Muscle layer of duodenum (tissue), 2 donors: ENCODE data around the gene CHD3.

Experiments used
- H3K27ac ChIP-seq: one replicate; pipeline ENCODE4 v1.7.0; 2013; ENCODE audit warnings: mild to moderate bottlenecking, low read length
- H3K27me3 ChIP-seq: one replicate; pipeline ENCODE4 v1.7.0; 2013; ENCODE audit warnings: low read depth, mild to moderate bottlenecking, control low read depth, low read length
- H3K36me3 ChIP-seq, 2 donors: one replicate each; pipeline ENCODE4 v1.7.0; 2013; ENCODE audit warnings: low read length in 2 of 2, control low read depth in 1 of 2, mild to moderate bottlenecking in 1 of 2; ENCODE audit not compliant: insufficient read depth in 2 of 2, control insufficient read depth in 1 of 2
- H3K4me1 ChIP-seq, 2 donors: one replicate each; pipeline ENCODE4 v1.7.0; 2013; ENCODE audit warnings: low read length in 2 of 2, mild to moderate bottlenecking in 2 of 2, control low read depth in 1 of 2, moderate library complexity in 1 of 2; ENCODE audit not compliant: insufficient read depth in 2 of 2, control insufficient read depth in 1 of 2
- H3K4me3 ChIP-seq, 2 donors: one replicate each; pipeline ENCODE4 v1.7.0; 2013; ENCODE audit warnings: low read length in 2 of 2, low read depth in 1 of 2, mild to moderate bottlenecking in 1 of 2
- H3K9me3 ChIP-seq, 2 donors: one replicate each; pipeline ENCODE4 v1.7.0; 2013; ENCODE audit warnings: low read length in 2 of 2, control low read depth in 1 of 2, mild to moderate bottlenecking in 1 of 2; ENCODE audit not compliant: control insufficient read depth in 1 of 2
- donor health status: healthy.

The CHD3 gene

DNA sequence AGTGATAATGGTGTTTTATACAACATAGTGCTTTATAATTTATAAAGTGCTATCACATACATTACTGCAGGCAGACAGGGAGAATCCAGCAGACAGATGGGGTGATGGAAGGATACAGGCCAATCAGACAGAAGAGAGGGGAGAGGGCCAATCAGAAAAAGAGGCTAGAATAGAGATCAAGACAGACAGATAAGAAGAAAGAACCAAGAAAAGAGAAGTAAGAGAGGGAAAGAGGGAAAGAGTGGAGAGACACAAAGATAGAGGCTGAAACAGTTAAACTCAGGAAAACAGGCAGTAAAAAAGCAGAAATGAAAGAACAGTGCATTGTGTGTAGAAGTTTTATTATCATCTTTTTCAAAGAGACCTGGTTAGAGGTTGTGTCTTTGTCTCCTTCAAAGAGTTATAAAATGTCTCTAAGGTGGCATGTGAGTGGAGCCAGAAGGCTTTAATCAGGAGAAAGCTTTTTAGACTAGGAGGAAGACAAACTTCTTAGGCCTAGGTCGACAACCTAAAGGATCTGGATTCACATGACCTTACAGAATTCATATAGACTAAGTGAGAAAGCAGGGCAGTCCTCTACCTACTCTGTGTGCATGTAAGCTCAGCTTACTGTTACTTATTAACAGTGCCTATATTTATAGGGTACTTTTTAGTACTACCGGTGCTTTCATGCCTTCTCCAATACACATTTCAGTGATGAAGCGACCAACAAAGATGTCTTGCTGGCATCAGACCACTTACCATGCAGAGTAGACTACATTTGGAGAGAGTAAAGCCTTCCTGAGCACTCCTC is 8.3 kb upstream of the CHD3 start:
- Histone ChIP-seq H3K27me3 (no peaks in the 10 kb centered on the region), H3K27ac (no peak overlapping the region), H3K4me1 (peaks cover 19 to 27% of the 10 kb centered on the region in 2 donors), H3K4me3 (no peak overlapping the region), H3K9me3 (no peaks in the 10 kb centered on the region), H3K36me3 (peaks cover 10 to 11% of the 10 kb centered on the region in 2 donors)

GRCh38 chr17:7881276-7882054 is 7.1 kb upstream of the CHD3 start:
- Histone ChIP-seq H3K27me3 (no peaks in the 10 kb centered on the region), H3K9me3 (no peaks in the 10 kb centered on the region), H3K4me1 (peaks cover 21 to 32% of the 10 kb centered on the region in 2 donors), H3K4me3 (no peak overlapping the region), H3K36me3 (peaks cover 9 to 10% of the 10 kb centered on the region in 2 donors), H3K27ac (peak overlapping the region; percentile 6)

DNA sequence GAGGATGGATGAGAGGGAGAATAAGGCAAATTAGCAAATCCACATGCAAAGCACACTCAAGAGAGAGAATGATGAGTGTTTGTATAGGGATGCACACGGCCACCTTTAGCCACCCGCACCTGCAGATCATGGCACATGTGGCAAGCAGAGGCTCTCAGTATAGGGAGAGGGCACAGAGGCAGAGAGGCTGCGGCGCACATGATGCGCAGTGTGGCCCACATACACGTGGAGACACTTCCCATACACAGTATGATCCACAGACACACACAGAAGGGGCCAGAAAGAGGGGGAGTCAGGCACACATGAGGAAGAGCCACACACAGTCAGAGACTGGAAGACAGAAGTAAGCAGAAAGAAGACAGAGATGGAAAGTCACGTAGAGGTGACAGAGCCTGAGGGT is 6.5 kb upstream of the CHD3 start:
- Histone ChIP-seq H3K9me3 (no peaks in the 10 kb centered on the region), H3K27ac (peak overlapping the region; percentile 6), H3K4me3 (no peak overlapping the region), H3K4me1 (peaks cover 27 to 38% of the 10 kb centered on the region in 2 donors), H3K36me3 (peaks cover 9 to 10% of the 10 kb centered on the region in 2 donors), H3K27me3 (no peaks in the 10 kb centered on the region)

- Histone ChIP-seq H3K36me3 (peaks cover 7 to 9% of the 10 kb centered on the region in 2 donors), H3K27me3 (no peaks in the 10 kb centered on the region), H3K9me3 (no peaks in the 10 kb centered on the region), H3K27ac (peak overlapping the region; percentile 54), H3K4me3 (no peak overlapping the region), H3K4me1 (peaks cover 28 to 44% of the 10 kb centered on the region in 2 donors)
These were observed 6.0 kb upstream of the CHD3 start for GRCh38 chr17:7882629-7883028.

DNA sequence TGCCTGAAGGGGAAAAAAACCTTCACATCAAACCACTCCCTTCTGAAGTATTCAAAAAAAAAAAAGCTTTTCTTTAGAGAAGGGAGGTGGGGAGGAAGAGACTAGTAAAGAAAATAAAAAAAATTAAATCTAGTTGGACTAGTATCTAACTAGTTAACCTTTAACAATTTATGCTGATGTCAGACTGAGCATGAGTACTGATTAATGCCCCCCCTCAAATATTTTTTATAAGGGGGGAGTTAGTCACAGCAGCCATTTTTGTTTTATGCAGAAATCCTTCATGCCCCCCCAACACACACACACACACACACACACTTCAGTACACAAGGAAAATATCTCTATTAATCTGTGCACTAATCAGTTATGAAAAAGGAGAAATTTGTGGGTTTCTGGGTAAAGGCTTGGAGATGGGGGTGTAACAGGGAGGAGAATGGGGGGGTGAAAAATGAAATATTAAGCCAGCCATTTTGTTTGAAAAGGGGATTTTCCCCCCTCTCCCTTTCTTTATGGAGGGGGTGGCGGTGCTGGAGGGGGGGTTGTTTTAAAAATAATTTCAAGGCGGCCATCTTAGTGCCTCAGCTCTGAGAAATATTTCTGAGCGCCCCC is 4.7 kb upstream of the CHD3 start:
- peak overlapping the region; percentile 54 for H3K27ac ChIP-seq
- H3K36me3 ChIP-seq: peaks cover 6 to 9% of the 10 kb centered on the region in 2 donors
- no peaks in the 10 kb centered on the region for H3K9me3 ChIP-seq
- peaks cover 37 to 56% of the 10 kb centered on the region in 2 donors for H3K4me1 ChIP-seq
- H3K4me3 ChIP-seq: peak overlapping the region in 1 of 2 donors; percentile 18
- no peaks in the 10 kb centered on the region for H3K27me3 ChIP-seq

GRCh38 chr17:7884581-7885366 is 3.8 kb upstream of the CHD3 start:
- Histone ChIP-seq H3K36me3 (peaks cover 6% of the 10 kb centered on the region in 2 donors), H3K4me3 (peak overlapping the region in 1 of 2 donors; percentile 90), H3K27ac (no peak overlapping the region), H3K4me1 (peaks cover 45 to 65% of the 10 kb centered on the region in 2 donors), H3K9me3 (no peaks in the 10 kb centered on the region), H3K27me3 (no peaks in the 10 kb centered on the region)

DNA sequence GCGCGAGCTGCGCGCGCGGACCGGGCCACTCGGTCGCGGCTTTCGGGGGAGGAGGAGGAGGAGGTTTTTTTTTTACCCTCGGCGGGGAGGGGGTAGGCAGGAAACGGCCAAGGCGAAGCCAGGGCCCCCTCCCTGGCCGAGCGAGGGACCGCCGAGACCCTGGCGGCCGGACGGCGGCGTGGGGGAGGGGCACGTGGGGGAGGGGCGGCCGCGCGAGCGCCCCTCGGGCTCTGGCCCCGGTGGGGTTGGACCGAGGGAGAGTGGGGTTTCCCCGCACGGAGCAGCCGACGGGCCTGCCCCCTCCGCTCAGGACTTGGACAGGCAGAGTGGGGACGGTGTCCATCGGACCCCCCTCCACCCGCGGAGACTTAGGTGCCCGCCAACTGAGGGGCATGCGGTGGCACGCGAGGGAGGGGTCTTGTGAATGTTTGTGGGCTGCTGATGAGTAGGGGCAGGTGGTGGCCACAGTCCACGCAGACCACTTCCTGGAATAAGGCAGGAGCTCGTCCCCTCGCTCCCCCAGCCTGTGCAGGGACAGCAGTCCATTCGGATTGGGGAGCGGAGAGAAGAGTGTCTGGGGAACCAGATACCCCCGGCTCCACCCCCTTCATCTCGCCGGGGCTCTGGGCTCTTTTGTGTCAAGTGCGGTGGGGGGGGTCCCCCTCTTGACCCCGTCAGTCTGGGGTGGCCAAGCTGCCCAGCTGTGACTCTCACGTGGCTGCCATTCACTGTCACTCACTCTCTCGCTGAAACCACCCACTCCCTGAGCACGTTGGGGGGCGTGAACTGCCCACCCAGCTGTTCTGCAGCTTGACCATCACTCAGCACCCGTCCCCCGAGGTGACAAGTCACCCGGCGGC is 3.0 kb upstream of the CHD3 start:
- H3K4me3 ChIP-seq: peak overlapping the region; percentile 75 to 90
- peak overlapping the region; percentile 94 for H3K27ac ChIP-seq
- H3K27me3 ChIP-seq: no peaks in the 10 kb centered on the region
- H3K36me3 ChIP-seq: peaks cover 2 to 4% of the 10 kb centered on the region in 2 donors
- no peaks in the 10 kb centered on the region for H3K9me3 ChIP-seq
- peaks cover 46 to 71% of the 10 kb centered on the region in 2 donors for H3K4me1 ChIP-seq

DNA sequence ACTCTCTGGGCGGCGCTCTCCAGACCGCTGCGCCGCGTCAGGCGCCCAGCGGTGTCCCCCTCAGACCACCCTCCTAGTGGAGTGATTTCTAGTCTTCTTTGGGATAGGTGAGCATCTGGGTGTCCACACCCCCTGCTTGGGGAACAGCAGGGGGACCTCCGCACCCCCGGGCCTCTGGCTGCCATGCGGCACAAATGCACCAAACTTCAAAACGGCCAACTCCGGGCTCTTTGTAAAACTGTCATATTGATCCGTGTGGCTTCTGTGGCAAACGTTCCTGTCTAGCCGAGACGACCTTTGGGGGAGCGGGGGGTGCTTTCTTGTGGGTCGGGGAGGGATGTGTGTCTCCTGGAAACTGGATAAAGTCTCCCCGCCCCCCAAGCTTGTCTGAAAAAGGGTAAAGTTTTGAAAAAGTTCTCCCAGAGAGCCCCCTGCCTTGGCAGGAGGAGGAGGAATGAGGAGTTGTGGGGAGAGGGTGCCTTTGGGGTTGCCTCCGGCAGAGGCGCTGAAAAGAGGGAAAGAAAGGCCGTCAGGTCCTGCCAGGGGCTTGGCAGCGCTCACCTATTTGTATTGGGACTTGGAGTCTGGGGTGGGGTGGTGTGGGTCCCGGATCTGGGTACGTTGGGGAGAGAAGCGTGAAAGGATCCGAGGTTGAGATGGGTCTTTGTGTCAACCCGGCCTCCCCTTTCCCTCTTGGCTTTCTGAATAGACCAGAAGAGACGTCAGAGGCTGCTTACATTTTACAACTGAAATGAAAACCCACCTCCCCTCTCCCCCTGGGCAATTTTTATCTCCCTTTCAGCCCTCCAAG is 2.2 kb upstream of the CHD3 start:
- Histone ChIP-seq H3K4me1 (peaks cover 43 to 69% of the 10 kb centered on the region in 2 donors), H3K27me3 (no peaks in the 10 kb centered on the region), H3K27ac (peak overlapping the region; percentile 94), H3K9me3 (no peaks in the 10 kb centered on the region), H3K4me3 (peak overlapping the region; percentile 75 to 90), H3K36me3 (peaks cover 0 to 8% of the 10 kb centered on the region in 2 donors)

- no peaks in the 10 kb centered on the region for H3K27me3 ChIP-seq
- peak overlapping the region; percentile 94 for H3K27ac ChIP-seq
- H3K4me1 ChIP-seq: peaks cover 37 to 62% of the 10 kb centered on the region in 2 donors
- H3K9me3 ChIP-seq: no peaks in the 10 kb centered on the region
- H3K4me3 ChIP-seq: peak overlapping the region; percentile 75 to 90
- H3K36me3 ChIP-seq: peaks cover 5 to 12% of the 10 kb centered on the region in 2 donors
These were observed 1.5 kb upstream of the CHD3 start for GRCh38 chr17:7887038-7887481.
